GM18858 (cell line): Measurements from ENCODE around the gene NEK11.
A peak's percentile ranks its signal among the peaks of the same experiment; 100 is the strongest.

Experiments
- ATAC-seq: cut with Tn5 transposase; IDR thresholded peaks from one replicate; pipeline ENCODE4 v1.9.1; 2021; ENCODE audit not compliant: unreplicated experiment

The NEK11 gene

DNA sequence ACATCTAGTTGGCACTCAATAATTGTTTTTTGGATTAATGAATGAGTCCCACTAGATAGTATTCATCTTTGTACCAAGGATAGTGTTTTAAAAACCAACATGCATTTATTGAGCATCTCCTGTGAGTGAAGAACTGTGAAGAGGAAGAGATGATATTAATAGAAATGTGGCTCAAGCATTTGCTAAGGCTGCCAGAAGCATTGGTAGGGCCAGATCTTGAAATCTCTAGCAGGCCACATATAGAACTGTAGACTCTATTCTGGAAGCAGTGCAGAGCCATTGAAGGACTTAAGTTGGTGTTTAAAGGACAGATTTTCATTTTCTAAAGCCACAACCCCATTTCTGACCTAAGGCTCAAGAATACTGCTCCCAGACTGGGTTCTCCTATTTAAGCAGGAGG, 99.0 kb downstream of the NEK11 start:
- no peak for ATAC-seq

DNA sequence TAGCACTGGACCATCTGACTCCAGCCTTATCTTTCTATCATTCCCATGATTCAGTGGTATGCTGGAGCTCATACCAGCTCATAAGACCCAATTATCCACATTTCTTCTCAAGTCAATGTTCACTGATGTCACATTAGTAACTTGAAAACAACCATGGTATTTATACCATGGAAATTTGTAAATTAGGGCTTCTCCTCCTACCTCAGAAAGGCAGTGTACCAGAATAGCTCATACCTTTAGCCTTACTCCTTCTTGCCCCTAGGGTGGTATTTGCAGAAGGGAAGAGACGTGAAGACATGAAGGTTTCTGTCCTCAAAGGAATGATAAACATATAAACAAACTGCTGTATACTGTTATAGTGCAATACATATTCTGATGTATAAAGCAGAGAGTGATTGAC, 114.2 kb downstream of the NEK11 start:
- no peak for ATAC-seq

DNA sequence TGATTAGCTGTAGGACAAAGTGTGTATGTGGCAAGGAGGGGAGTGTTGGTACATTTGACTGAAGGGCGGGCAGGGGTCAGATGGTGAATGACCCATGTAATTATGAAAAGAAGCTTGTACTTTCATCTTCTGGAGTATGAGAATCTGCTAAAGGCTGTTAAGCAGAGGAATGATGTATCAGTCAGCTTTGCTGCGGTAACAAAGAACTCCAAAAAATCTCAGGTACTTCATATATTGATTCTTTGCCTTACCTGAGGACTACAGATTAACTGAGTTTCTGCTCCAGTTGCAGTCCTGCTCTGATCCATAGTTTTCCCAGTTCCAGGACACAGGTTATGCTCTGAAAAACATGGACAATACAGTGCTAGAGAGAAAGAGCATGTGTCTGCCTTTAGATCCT, 115.1 kb downstream of the NEK11 start:
- ATAC-seq, result no peak

DNA sequence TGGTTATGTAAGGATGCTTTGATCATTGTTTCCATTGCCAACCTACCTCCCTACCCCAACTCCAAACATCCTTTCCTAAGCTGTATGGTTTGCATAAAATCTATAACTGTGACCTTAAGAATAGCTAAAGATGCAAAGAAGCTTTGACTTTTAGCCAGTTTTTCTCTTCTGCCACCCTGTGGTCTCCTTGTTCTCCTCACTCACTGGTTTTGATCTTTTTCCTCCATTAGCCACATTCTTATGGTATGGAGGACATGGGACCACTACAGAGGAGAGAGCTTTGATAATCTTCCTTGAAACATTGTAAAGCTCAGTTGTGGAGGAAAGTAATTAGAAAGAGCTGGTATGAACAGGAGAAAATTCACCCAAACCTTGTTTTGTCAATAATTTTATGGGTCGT, 115.9 kb downstream of the NEK11 start:
- no peak for ATAC-seq

DNA sequence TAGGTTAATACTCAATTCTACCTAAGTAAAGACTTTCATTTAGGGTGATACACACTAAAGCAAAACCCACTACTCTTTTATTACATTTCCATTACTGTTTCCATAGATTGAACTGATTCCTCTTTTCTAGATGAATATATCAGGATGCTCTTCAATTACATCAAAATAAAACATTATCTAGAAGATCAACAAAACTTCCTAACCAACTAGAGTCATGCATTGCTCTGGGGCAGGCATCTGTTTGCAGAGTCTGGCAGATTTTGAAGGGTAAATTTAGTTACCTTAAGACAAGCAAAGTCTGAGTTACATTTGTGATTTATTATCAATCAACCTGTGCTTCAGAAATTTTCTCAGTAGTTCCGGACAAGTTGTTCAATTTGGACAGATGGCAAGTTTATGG, 117.1 kb downstream of the NEK11 start:
- ATAC-seq, result no peak

DNA sequence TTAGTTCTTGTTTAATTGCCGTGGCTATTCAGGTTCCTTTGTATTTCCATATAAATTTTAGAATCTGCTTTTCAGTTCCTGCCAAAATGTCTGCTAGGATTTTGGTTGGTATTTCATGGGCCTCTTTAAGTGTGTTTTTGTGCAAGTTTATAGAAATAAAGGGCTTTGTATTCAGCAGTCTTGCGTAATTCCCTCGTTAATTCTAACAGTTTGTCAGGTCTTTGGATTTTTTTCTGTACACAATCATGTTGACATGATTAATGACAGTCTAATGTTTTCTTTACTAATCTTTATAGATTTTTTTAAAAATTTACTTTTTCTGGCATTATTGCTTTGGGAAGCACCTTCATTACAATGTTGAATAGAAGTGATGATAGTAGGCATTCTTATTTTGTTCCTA, 120.9 kb downstream of the NEK11 start:
- ATAC-seq, result no peak

DNA sequence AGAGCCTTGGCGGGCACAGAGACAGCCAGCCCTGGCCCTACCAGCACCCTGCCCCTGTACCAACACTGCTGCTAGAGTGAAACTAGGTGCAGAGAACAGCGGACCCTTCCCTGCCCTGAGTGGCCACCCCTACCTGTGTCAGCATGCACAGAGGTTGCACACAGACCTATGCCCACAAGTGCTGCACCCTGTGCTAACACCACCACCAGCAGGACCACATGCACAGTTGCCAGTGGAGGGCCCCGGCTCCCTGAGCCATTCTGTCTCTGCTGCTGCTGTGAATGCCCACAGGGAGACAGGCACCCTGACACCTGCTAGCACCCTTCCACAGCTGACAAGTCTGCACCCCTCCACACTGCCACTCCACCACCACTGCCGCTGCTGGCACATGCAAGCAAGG, 131.8 kb downstream of the NEK11 start:
- ATAC-seq, result no peak

DNA sequence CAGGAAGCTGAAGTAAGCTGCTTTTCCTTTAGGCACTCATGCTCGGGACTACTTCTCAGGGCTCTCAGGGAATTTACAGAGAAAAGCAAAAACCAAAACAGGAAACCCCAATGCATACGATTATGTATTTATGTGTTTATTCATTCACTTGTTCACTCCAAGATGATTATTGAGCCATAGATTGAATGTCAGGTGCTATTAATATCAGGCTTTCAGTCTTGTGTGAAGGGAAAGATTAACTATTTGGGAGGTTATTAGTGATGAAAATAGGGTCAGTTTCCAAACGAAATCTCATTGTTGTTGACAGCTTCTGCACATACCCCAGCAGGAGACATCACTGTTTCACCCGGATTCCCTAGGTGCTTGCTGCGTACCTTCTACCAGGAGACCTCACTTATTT, 135.8 kb downstream of the NEK11 start:
- ATAC-seq, result no peak

DNA sequence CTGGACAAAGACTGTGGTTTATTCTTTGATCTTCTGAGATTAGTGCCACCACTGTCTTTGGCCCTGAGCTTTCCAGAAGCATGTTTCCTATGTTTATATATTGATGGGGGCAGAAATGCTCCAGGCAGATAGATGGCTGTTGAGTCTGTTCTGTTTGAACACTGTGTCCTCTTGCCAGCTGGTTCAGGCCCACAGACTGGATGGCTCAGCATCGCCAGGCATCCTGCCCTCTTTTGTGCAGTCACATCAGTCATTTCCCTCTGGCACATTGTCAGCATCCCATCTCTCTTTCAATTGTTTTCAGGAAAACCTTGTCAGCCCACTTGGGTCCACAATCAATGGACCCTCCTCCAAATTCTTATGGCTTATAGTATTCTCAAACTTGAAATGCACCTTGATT, 141.2 kb downstream of the NEK11 start:
- no peak for ATAC-seq

DNA sequence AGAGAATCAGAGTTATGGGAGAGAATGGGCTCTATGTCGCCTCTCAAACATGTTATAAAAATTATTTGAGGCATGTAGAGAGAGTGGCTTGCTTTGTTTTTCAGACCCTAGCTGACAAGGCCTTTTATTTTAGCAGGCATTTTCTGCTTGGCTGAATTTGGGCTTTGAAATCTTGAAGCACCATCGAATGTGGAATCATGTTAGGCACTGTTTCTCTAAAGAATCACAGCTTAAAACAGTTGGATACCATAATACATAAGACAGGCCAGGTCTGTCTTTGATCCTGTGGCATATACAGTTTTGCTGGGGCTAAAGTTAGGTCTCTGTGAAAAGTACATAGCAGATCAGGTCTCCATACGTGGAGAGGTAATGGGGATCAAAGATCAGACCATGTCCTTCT, 142.7 kb downstream of the NEK11 start:
- no peak for ATAC-seq

DNA sequence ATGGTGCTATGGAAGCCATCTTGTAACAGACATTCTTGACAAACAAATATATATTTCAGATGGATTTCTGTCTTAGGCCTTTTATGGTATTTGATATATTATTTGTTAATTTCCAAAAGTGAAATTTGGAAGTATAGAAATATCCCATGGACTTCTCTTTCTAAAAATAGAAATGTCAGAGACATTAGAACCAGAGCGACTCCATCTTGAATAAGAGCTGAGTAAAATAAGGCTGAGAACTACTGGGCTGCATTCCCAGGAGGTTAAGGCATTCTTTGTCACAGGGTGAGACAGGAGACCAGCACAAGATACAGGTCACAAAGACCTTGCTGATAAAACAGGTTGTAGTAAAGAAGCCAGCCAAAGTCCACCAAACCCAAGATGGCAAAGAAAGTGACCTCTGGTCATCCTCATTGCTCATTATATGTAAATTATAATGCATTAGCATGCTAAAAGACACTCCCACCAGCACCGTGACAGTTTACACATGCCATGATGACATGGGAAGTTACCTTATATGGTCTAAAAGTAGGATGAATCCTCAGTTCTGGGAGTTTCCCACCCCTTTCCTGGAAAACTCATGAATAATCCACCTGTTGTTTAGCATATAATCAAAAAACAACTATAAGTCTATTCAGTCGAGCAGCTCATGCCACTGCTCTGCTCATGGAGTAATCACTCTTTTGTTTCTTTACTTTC, 146.0 kb downstream of the NEK11 start:
- ATAC-seq, result no peak

DNA sequence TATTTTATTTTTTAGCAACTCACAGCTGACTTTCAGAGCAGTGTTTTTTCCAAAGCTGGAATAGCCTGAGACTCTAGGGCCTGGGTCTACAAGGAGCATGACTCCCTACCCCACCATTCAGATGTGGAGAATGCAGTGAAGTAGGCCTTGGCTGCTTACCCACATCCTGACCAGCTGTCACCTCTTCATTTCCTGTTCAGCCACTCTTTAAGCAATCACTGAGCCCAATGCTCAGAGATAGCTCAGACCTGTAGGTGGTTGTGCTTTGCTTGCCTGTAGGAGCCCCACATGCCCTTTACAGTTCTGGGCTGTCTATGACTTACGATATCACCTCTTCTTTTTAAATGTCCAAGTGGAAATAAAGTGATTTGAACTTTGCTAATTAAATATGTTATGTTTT, 148.1 kb downstream of the NEK11 start:
- ATAC-seq, result peak; percentile 92

DNA sequence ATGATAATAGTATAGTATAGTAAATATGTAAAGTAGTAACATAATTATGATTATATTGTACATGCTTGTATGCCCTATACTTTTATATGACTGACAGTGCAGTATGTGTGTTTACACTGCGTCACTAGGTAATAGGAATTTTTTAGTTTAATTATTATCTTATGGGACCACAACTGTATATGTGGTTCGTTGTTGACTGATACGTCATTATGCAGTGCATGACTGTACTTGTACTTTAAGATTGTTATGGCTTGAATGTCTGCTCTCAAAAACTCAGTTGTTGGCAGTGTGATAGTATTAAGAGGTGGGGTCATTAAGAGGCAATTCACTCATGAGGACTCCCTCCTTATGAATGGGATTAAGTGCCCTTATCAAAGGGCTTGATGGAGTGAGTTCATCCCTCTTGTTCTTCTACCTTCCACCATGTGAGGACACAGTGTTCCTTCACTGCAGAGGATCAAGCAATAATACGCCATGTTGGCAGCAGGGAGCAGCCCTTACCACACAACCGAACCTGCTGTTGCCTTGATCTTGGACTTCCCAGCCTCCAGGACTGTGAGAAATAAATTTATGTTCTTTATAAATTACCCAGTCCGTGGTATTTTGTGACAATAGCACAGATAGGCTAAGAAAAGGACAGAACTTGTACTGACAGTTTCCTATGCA, 152.2 kb downstream of the NEK11 start:
- no peak for ATAC-seq

DNA sequence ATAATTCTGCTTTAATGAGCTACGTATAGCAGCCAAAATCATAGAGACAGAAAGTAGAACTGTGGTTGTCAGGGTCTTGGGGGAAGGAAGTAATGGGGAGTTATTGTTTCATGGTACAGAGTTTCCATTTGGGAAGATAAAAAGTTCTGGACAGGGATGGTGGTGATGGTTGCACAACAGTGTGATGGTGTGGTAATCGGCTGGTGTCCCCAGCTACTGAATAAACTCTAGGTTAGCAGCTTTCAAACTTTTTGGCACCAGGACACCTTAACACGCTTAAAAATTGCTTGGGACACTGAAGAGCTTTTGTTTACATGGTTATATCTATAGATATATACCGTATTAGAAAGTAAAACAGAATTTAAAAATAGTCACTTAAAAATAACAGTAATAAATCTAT, 166.0 kb downstream of the NEK11 start:
- no peak for ATAC-seq

DNA sequence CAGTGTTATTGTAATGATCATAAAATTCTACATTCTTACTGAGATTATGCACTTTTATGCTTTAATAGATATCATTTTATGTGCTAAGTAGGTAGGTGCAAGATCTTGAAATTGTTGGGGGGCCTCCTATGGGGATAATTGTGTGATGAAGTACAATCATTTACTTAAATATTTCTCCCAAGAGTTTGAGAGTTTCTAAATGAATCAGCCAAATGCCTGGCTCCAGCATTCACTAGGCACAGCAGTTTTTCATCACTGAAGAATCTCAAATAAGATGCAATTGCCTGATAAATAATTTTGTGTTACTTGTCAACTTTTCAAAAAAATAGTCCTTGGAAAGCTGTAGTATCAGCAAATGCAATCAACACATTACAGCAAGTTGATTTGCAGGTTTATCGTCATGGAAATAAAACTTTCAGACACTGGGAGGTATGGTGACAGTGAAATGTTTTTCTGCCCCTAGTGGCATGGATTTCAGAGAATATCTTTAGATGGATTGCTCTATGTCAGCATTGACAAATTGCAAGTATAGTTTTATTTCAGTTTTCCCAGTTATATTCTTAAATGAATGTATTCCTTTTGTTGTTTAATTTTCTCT, 167.1 kb downstream of the NEK11 start:
- ATAC-seq, result no peak

DNA sequence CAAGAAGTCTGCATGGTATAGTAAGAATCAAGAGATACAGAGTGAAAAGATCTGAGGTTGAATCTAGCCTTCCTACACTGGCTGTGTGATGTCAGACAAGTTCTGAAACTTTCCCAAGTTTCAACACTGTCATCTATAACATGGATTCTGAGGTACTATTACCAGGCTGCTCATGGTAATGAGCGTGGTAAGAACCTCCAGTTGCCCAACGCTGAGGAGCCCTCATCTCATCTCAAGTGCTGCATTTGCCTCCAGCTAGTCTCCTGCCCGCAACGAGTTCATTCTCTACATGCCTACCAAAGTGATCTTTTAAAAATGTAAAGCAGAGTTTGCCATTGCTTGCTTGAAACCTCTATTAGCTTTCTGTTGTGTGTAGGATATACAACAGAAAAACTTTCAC, 168.1 kb downstream of the NEK11 start:
- ATAC-seq, result no peak

DNA sequence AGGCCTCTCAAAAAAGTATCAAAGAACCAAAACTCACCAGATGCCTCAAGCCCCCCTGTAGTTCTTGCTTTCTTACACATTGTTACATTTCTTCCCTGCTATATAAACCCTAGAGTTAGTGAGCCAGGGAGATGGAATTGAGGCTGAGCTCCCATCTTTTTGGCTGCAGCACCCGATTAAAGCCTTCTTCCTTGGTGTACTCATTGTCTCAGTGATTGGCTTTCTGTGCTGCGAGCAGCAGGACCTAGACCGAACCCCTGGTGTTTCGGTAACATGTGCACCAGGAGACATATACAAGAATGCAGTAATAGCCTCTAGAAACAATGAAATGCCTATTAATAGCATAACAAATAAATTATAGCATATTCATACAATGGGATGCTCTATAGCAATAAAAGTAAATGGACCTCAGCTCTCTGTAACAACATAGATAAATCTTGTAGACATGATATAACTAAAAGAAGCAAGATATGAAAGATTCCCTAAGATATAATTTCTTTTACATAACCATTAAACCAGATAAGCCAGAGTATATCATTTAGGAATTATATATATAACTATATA, 174.0 kb downstream of the NEK11 start:
- ATAC-seq, result no peak

DNA sequence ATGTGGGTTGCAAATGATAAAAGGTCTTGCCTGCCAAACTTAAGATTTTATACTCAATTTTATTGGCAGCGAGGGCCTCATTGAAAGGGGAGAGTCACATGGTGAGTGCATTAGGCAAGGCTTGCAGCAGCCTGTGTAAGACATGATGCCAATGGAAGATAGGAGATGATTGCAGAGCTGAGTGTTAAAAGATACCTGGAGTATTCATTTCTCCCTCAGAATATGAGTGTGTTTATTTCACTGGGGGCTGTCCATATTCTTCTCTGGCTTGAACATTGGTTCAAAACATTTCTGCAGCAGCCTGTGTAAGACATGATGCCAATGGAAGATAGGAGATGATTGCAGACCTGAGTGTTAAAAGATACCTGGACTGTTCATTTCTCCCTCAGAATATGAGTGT, 189.7 kb downstream of the NEK11 start:
- no peak for ATAC-seq

DNA sequence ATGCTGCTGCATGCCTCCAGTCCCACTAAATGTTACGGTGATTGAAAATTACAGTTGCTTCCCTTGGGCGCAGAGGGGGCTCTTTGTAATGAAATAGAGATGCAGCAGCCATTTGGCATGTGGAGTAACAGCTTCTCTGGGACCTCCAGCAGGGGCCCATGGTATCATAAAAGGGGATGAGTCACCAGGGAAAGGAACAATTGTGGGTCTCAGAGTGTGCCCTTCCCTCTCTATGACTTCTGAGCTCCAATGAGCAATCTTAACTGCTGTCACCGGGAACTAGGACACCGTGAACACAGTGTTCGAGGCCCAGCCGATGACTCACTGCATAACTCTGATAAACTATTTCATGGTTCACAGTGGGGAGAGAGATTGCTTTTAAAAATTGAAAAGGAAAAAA, 190.1 kb downstream of the NEK11 start:
- no peak for ATAC-seq

DNA sequence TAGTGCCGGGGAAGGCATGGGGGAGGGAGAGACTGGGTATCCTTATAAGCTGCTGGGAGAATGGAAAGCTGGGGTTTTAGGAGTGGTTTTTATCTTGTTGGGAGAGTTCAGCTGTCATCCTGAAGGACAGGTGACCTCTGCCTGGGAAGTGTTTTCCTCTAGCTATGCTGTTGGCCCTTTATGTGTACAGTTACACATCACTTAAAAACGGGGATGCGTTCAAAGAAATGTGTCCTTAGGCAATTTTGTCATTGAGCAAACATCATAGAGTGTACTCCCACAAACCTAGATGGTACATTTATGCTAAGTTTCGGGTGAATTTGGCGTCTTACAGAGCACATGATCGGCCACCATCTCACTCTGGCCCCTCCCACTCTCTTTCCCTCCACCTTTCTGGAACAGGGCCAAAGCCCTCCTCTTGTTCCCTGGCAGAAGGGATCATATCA, 190.6 kb downstream of the NEK11 start:
- no peak for ATAC-seq

DNA sequence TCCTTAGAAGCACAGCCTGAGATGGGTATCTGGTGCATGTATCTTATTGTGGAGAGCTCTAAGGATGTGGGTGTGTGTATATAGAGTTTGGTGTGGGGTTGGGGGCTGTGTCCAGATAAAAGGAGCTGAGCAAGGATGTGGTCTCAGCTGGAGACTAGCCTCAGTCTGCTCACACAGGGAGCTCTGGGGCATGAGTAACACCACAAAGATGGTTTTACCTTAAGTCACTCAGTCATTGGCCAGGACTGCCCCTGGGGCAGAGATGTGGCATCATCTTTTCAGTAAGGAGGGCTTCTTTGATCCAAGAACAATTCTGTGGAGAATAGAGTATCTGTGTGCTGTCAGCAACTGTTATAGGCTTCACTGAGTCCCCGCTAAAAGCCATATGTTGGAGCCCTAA, 191.5 kb downstream of the NEK11 start:
- ATAC-seq, result no peak

DNA sequence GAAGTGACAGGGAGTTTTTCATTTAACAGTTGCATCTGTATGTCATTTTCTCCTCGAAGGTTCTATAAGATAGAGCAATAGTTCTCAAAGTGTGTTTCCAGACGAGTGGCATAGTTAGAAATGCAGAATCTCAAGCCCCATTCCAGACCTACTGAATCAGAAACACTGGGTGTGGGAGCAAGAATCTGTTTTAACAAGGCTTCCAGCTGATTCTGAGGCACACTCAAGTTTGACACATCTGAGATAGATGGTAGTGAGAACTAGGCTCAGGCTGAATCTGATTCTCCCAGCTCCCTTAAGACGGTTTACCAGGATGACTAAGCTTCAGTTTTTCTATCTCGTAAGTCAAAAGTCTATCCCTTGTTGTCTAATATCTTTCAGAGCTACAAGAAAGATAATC, 195.1 kb downstream of the NEK11 start:
- ATAC-seq, result no peak
